Heart right ventricle (tissue), 16 donors: Measurements from ENCODE around the gene OR6C1. TPM values are rescaled to one million over a fixed set of nuclear protein-coding genes. Genes with fewer than 3 reads are reported as not detected.

ENCODE experiments used
- ATAC-seq, 8 donors: fragments of 200-7000 bp; cut with Tn5 transposase; one replicate each; pipeline ENCODE4 v1.9.1; 2020; ENCODE audit warnings: mild to moderate bottlenecking in 8 of 8, moderate library complexity in 8 of 8, moderate number of reproducible peaks in 1 of 8
- DNase-seq, 2 donors: peaks; one replicate each; pipeline ENCODE4 v3.0.0-alpha.2; 2020
- H3K27ac ChIP-seq, 10 donors: fragments of 200-600 bp; sonication (generic) in 2 of 10; one replicate each; pipeline versions ENCODE4 v1.5.0 to v1.8.0; 2020 to 2022; ENCODE audit warnings: mild to moderate bottlenecking in 3 of 10
- H3K27me3 ChIP-seq, 7 donors: fragments of 200-600 bp; one replicate each; pipeline ENCODE4 v1.8.0; 2021 to 2022; ENCODE audit warnings: mild to moderate bottlenecking in 2 of 7
- H3K36me3 ChIP-seq, 9 donors: fragments of 200-600 bp; sonication (generic) in 1 of 9; one replicate each; pipeline versions ENCODE4 v1.5.0 to v1.8.0; 2020 to 2022; ENCODE audit warnings: mild to moderate bottlenecking in 2 of 9
- H3K4me1 ChIP-seq, 9 donors: fragments of 200-600 bp; sonication (generic) in 1 of 9; one replicate each; pipeline versions ENCODE4 v1.5.0 to v1.8.0; 2020 to 2022; ENCODE audit warnings: mild to moderate bottlenecking in 4 of 9
- H3K4me3 ChIP-seq, 10 donors: fragments of 200-600 bp; sonication (generic) in 2 of 10; one replicate each; pipeline versions ENCODE4 v1.5.0 to v1.8.0; 2020 to 2022; ENCODE audit warnings: mild to moderate bottlenecking in 7 of 10, moderate library complexity in 2 of 10
- H3K9me3 ChIP-seq, 11 donors: fragments of 200-600 bp in 10 of 11; sonication (generic) in 2 of 11; one replicate each; pipeline versions ENCODE4 v1.5.0 to v1.8.0; 2013 to 2022; ENCODE audit warnings: mild to moderate bottlenecking in 2 of 11, control low read depth in 1 of 11, moderate library complexity in 1 of 11
- WGBS, 2 donors: extraction: QIAGEN DNeasy Blood & Tissue Kit; methylation state at CpG; one replicate each; pipeline ENCODE4 v1.1.7; 2013; ENCODE audit warnings: inconsistent platforms in 1 of 2; 5-methylcytosine and 5-hydroxymethylcytosine counted together
- intact Hi-C, 10 donors: fragments of 100-400 bp; cut with DNase I; formaldehyde crosslinking; loops; one replicate each; pipeline versions ENCODE4 v1.11.1 to v1.14.2; 2022
- polyA plus RNA-seq, 2 donors: library from polyadenylated mRNA; stranded (reverse); fragments of 200-250 nt; gene quantifications; one replicate each; pipeline ENCODE4 v1.2.3, GENCODE V29; 2013
- total RNA-seq, 10 donors: library from RNA; stranded (reverse); fragmentation: NEBNext Ultra II Directional in 3 of 10; extraction: Animal tissue kit (Norgen Biotek cat#: 25700) in 3 of 10; gene quantifications; one replicate each; pipeline versions ENCODE4 v1.2.1 to v1.2.4, GENCODE V29; 2021 to 2023
- TF ChIP-seq, protein P1 (sequence below), 9 donors: fragments of 200-600 bp; sonication (generic) in 2 of 9; IDR thresholded peaks; one replicate each; pipeline versions ENCODE4 v1.5.0 to v1.8.0; 2021 to 2022; ENCODE audit warnings: antibody characterized with exemption in 9 of 9, mild to moderate bottlenecking in 5 of 9, moderate library complexity in 1 of 9
- donor health status: Arrhythmogenic right ventricular cardiomyopathy.
- donor health status: ischemic (EF 13 %, LVEDD 7.1; RV severe dilation, severe dysfunction).
- donor health status: healthy with polysubstance abuse.
- donor health status: DM: no; HTN: yes; CAD: no.
- donor health status: DM: no; HTN: no; CAD: no.
- donor health status: ischemic (EF 25% LVEDD 6.9; RV normal size, moderate dysfunction).
- donor health status: ischemic (EF 25% LVEDD 5.7; RV mildly dilated, moderate dysfunction).
- donor health status: healthy.
- donor health status: DM: yes; HTN: yes; CAD: no.
- donor health status: Ischemic cardiomyopathy.
- donor health status: ischemic (EF 35%, LVEDD 5.7; RV mildly dilated, moderate dysfunction).
- donor health status: nonischemic (EF 11% LVEDD 7.7; RV severe dilation, severe dysfunction).
- donor health status: DM: yes; HTN: yes; CAD: no.
- donor health status: PGD.
- donor health status: ischemic (EF 29% LVEDD 5.4; RV normal size, mild dysfunction).
- donor health status: nonischemic (EF 23%, LVEDD 6.1; RV moderate dilation, normal function).

The OR6C1 gene
- total and polyA plus RNA-seq, 12 donors = not detected

DNA sequence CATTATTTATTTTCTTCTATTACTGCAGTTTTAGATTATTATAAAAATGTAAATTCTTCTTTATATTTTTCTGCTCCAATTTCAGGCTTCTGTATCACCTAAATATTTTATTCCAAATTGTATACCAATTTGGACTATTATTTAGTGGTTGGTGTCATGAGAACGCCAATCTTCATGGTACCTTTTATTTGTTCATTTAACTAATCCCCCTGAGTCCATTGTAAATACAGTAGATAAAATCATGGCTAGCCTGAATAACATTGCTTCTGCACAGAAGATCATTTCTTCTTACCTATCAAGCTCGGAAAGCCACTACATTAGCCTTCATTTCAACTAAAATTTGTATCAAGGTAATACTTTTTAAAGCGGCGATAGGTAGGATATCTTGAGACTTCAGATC, 48.5 kb downstream of the OR6C1 start, which contains the start of gene OR6C75:
Gene OR6C75 (plus strand): TSS at position 301 of the 400 bp plus-strand sequence. CDS start 2,136 bp downstream, outside the sequence.
- no peaks in the 10 kb centered on the region for H3K4me1 ChIP-seq
- intact Hi-C loops = no loop called here
- TF ChIP-seq, protein P1, sequence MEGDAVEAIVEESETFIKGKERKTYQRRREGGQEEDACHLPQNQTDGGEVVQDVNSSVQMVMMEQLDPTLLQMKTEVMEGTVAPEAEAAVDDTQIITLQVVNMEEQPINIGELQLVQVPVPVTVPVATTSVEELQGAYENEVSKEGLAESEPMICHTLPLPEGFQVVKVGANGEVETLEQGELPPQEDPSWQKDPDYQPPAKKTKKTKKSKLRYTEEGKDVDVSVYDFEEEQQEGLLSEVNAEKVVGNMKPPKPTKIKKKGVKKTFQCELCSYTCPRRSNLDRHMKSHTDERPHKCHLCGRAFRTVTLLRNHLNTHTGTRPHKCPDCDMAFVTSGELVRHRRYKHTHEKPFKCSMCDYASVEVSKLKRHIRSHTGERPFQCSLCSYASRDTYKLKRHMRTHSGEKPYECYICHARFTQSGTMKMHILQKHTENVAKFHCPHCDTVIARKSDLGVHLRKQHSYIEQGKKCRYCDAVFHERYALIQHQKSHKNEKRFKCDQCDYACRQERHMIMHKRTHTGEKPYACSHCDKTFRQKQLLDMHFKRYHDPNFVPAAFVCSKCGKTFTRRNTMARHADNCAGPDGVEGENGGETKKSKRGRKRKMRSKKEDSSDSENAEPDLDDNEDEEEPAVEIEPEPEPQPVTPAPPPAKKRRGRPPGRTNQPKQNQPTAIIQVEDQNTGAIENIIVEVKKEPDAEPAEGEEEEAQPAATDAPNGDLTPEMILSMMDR (IDR thresholded peaks at IDR 0.05) = no peak
- no peaks in the 10 kb centered on the region for H3K27me3 ChIP-seq
- H3K27ac ChIP-seq = no peak within 1 kb of the TSS
- 84 to 89% methylated on average over 4 of the region's 4 CpGs for WGBS, 2 donors
- DNase-seq = no peak
- H3K36me3 ChIP-seq = no peaks in the 10 kb centered on the region
- H3K9me3 ChIP-seq = peaks cover 0 to 4% (median 0%) of the 10 kb centered on the region in 11 donors
- H3K4me3 ChIP-seq = no peak within 1 kb of the TSS
- no peak for ATAC-seq

GRCh38 chr12:55365086-55365485, 50.9 kb downstream of the OR6C1 start:
- Histone ChIP-seq H3K36me3 (no peaks in the 10 kb centered on the region), H3K27me3 (no peaks in the 10 kb centered on the region), H3K9me3 (peaks cover 0 to 4% (median 0%) of the 10 kb centered on the region in 11 donors), H3K4me3 (no peak overlapping the region), H3K27ac (no peak overlapping the region), H3K4me1 (no peaks in the 10 kb centered on the region)
- intact Hi-C loops = no loop called here
- TF ChIP-seq, protein P1 (IDR thresholded peaks at IDR 0.05) = no peak
- ATAC-seq = no peak
- no peak for DNase-seq
- WGBS, 2 donors = 46 to 57% methylated on average over 3 of the region's 3 CpGs

Other genes with a start within 250 kb of the OR6C1 start
- not detected for gene OR9K2, start 187.9 kb upstream of the OR6C1 start, total RNA-seq
- gene OR9K2, start 187.9 kb upstream of the OR6C1 start, polyA plus RNA-seq = not detected
- not detected for gene OR10A7, start 93.3 kb upstream of the OR6C1 start, total RNA-seq
- gene OR10A7, start 93.3 kb upstream of the OR6C1 start, polyA plus RNA-seq = not detected
- gene OR6C74, start 69.7 kb upstream of the OR6C1 start, total RNA-seq = not detected
- gene OR6C74, start 69.7 kb upstream of the OR6C1 start, polyA plus RNA-seq = not detected
- not detected for gene OR6C6, start 17.8 kb upstream of the OR6C1 start, total RNA-seq
- not detected for gene OR6C6, start 17.8 kb upstream of the OR6C1 start, polyA plus RNA-seq
- gene OR6C3, start 16.4 kb downstream of the OR6C1 start, total RNA-seq = not detected
- gene OR6C3, start 16.4 kb downstream of the OR6C1 start, polyA plus RNA-seq = not detected
- not detected for gene OR6C75, start 48.6 kb downstream of the OR6C1 start, total RNA-seq
- gene OR6C75, start 48.6 kb downstream of the OR6C1 start, polyA plus RNA-seq = not detected
- not detected for gene OR6C65, start 86.2 kb downstream of the OR6C1 start, total RNA-seq
- not detected for gene OR6C65, start 86.2 kb downstream of the OR6C1 start, polyA plus RNA-seq
- not detected for gene OR6C76, start 111.9 kb downstream of the OR6C1 start, total RNA-seq
- not detected for gene OR6C76, start 111.9 kb downstream of the OR6C1 start, polyA plus RNA-seq
- not detected for gene OR6C2, start 129.7 kb downstream of the OR6C1 start, total RNA-seq
- gene OR6C2, start 129.7 kb downstream of the OR6C1 start, polyA plus RNA-seq = not detected
- under 1 TPM in 1 of 10 donors, not detected in 9; 0.28 TPM for gene OR6C70, start 155.8 kb downstream of the OR6C1 start, total RNA-seq
- gene OR6C70, start 155.8 kb downstream of the OR6C1 start, polyA plus RNA-seq = not detected
- not detected for gene OR6C68, start 178.0 kb downstream of the OR6C1 start, total RNA-seq
- not detected for gene OR6C68, start 178.0 kb downstream of the OR6C1 start, polyA plus RNA-seq
- not detected for gene OR6C4, start 235.3 kb downstream of the OR6C1 start, total RNA-seq
- not detected for gene OR6C4, start 235.3 kb downstream of the OR6C1 start, polyA plus RNA-seq